ENCODE results near the gene NTRK3.

GRCh38 chr15:88223084-88223483 lies 33.5 kb downstream of the NTRK3 start:
- no peak for TF ChIP-seq CTCF (IDR thresholded peaks at IDR 0.05)
- no peak for TF ChIP-seq POLR2A (IDR thresholded peaks at IDR 0.05)

All from thyroid gland (tissue), 4 donors.